Adrenal gland (tissue), 5 donors: ENCODE data around the gene EMID1.

Experiments
- CTCF ChIP-seq, 6 experiments: fragments of 450-650 bp in 4 of 6; fragments of 200-600 bp in 2 of 6; sonication (generic) in 1 of 6; IDR thresholded peaks; 1 replicate in 5 of 6; 2 replicates in 1 of 6; pipeline versions ENCODE4 v1.5.1 to v1.8.0; 2016 to 2021; ENCODE audit warnings: antibody characterized with exemption in 6 of 6, mild to moderate bottlenecking in 2 of 6, moderate library complexity in 1 of 6
- POLR2A ChIP-seq, 2 donors: fragments of 450-650 bp; IDR thresholded peaks; one replicate each; pipeline ENCODE4 v1.6.1; 2017; ENCODE audit warnings: antibody characterized with exemption in 2 of 2, mild to moderate bottlenecking in 2 of 2, moderate library complexity in 1 of 2
- donor health status: DM: no; HTN: no; CAD: no.

GRCh38 chr22:29291215-29291614, 85.5 kb downstream of the EMID1 start:
- TF ChIP-seq CTCF (IDR thresholded peaks at IDR 0.05) = no peak
- TF ChIP-seq POLR2A (IDR thresholded peaks at IDR 0.05) = no peak
